ENCODE results near the gene CPT1C. TPM values are rescaled to one million over a fixed set of nuclear protein-coding genes. Genes with fewer than 3 reads are reported as not detected.
A peak's percentile ranks its signal among the peaks of the same experiment; 100 is the strongest.

CPT1C gene
- total and polyA plus RNA-seq, 2 of the 8 experiments (the other 6 are each of a cell fraction or from before 2014, with no cell fraction given), result 79.6 to 91.8 TPM

DNA sequence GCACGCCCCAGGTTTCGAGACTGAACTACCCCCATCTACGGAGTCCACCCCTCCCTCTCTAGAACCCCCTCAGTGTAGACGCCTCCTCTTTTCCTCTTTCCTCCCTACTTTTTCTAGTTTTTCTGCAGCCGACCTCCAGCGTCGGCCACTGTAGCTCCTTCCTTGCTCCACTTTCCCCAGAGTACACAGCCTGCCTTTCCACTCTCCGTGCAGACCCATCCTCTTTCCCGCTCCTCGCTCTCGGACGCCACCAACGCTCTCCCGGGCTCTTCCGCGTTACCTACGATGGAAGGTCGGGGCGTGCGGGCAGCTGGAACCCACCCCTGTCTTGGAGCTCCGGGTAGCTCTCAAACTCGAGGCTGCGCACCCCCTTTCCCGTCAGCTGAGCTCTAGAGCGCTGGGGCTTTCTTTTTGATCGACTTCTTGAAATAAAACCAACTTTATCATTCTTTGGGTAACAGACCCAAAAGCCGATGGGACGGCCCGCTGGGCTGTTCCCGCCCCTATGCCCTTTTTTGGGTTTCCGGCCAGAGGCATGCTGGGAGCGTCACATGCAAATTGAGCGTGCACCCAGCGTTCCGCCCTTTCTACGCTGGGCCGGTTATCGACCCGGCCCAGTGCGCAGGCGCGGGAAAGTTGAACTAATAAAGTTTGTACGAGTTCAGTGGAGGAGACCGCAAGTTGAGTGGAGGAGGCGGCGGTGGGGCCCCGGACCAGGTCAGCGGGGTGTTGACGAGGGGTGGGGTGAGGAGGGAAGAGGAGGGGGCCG, 25.4 kb upstream of the CPT1C start, which contains the start of the genes BCL2L12 and IRF3:
TSS of gene BCL2L12 (plus strand) at position 583 of the 769 bp plus-strand sequence. CDS start 760 bp downstream, outside the sequence.
TSS of gene IRF3 (minus strand) at position 507 of the 769 bp plus-strand sequence. CDS start 1,019 bp downstream, outside the sequence.
- CTCF ChIA-PET (ENCODE audit: partially characterized antibody), result interaction anchor here (0.7 to 2.3 kb wide), 7 partner anchors 9 to 24 kb away, joined by 3 to 13 read pairs (median 6); partner anchors contain the start of gene ADM5
- TF ChIP-seq HDAC2 (IDR thresholded peaks at IDR 0.05; ENCODE audit: borderline replicate concordance in 1 of 2, low read depth in 2 of 2, low read length in 2 of 2) (no peak), BCL11A (IDR thresholded peaks at IDR 0.05; ENCODE audit: low read depth in 2 of 2, low read length in 2 of 2) (no peak), SP2 (IDR thresholded peaks at IDR 0.05; ENCODE audit: low read length) (no peak), ATF3 (IDR thresholded peaks at IDR 0.05; ENCODE audit: insufficient read depth, low read depth, low read length) (peak; percentile 55; the same call in 1 of the 2 replicates), SRF (IDR thresholded peaks at IDR 0.05; ENCODE audit: low read depth, low read length) (peak; percentile 100), TBP (IDR thresholded peaks at IDR 0.05; ENCODE audit: low read depth, low read length) (0 out of 2 replicates have a peak, but pooled peaks have one; percentile 13), RXRA (IDR thresholded peaks at IDR 0.05; ENCODE audit: insufficient read depth, low read depth, low read length) (no peak), CBX8 (IDR thresholded peaks at IDR 0.05; ENCODE audit: borderline replicate concordance, low read depth, low read length) (no peak), TEAD4 (IDR thresholded peaks at IDR 0.05; ENCODE audit: low read depth, low read length) (no peak), POLR2AphosphoS5 (IDR thresholded peaks at IDR 0.05; ENCODE audit: low read depth, low read length) (no peak)

More for the DNA sequence above, 25.4 kb upstream of the CPT1C start, which contains the start of the genes BCL2L12 and IRF3:
- no peak within 1 kb of the TSS for H3K23ac ChIP-seq (ENCODE audit: insufficient read length)
- H3K4ac ChIP-seq (replicated peaks; ENCODE audit: insufficient read length, low read depth, low read length), result no peak within 1 kb of the TSS
- no peaks in the 10 kb centered on the region for H3K27me3 ChIP-seq (replicated peaks in 1 of 4; ENCODE audit: control insufficient read depth in 3 of 4, extremely low read depth in 1 of 4, insufficient read depth in 3 of 4, low read length in 3 of 4)
- H2AK5ac ChIP-seq (ENCODE audit: low read depth, low read length), result peak within 1 kb of the TSS; percentile 66; the same call in 1 of the 2 replicates
- H2BK12ac ChIP-seq (ENCODE audit: low read depth, low read length), result peak within 1 kb of the TSS; percentile 43; the same call in 1 of the 2 replicates
- peaks cover 5 to 32% of the 10 kb centered on the region in 2 experiments; a peak in 2 of 4 replicates for H3K79me2 ChIP-seq (ENCODE audit: control insufficient read depth in 1 of 2, insufficient read depth in 2 of 2, low read length in 2 of 2)
- H3K4me3 ChIP-seq (ENCODE audit: extremely low read depth in 1 of 4, insufficient read depth in 2 of 4, low read depth in 3 of 4, low read length in 4 of 4), result peak within 1 kb of the TSS; percentile 89 to 98 (median 96)
- H4K91ac ChIP-seq (replicated peaks; ENCODE audit: insufficient read length, low read length), result peak within 1 kb of the TSS; percentile 54
- H2BK120ac ChIP-seq (replicated peaks; ENCODE audit: low read depth, low read length), result no peak within 1 kb of the TSS
- peak within 1 kb of the TSS; percentile 98; the same call in 1 of the 2 replicates for H2BK15ac ChIP-seq (ENCODE audit: low read length)
- whole genome bisulfite sequencing, 2 experiments (ENCODE audit: extremely low coverage in 1 of 2, insufficient coverage in 1 of 2, insufficient read length in 1 of 2, insufficient replicate concordance in 2 of 2, low coverage in 1 of 2, low lambda C conversion rate in 2 of 2, missing lambda C conversion rate in 1 of 2), result 1% methylated on average over 46 of the region's 50 CpGs; no CpG with 5 or more reads in 1 of the 2 experiments
- peak within 1 kb of the TSS; percentile 69; the same call in 1 of the 2 replicates for H4K8ac ChIP-seq (ENCODE audit: extremely low read depth, insufficient read depth, low read length)
- peak; percentile 60 for FAIRE-seq
- peaks cover 12 to 38% (median 25%) of the 10 kb centered on the region in 4 experiments; a peak in 7 of 8 replicates for H3K36me3 ChIP-seq (ENCODE audit: control insufficient read depth in 2 of 4, insufficient read depth in 4 of 4, low read length in 3 of 4)
- peak within 1 kb of the TSS; percentile 86 for H3K56ac ChIP-seq (replicated peaks; ENCODE audit: insufficient read length, low read depth, low read length)
- H3K27ac ChIP-seq (ENCODE audit: low read depth, low read length), result peak within 1 kb of the TSS; percentile 72
- H3K23me2 ChIP-seq (ENCODE audit: low read depth, low read length), result peaks cover 15% of the 10 kb centered on the region
- POLR2A ChIA-PET (ENCODE audit: partially characterized antibody), result interaction anchor here (1.0 to 18.0 kb wide), 11 partner anchors 8 to 173 kb away, joined by 3 to 275 read pairs (median 10); partner anchors contain the start of genes ADM5, CPT1C, NOSIP and PRMT1
- H4K20me1 ChIP-seq (replicated peaks in 1 of 2; ENCODE audit: control insufficient read depth in 1 of 2, insufficient read depth in 2 of 2, low read length in 2 of 2), result peaks cover 6 to 9% of the 10 kb centered on the region in 2 experiments
- peak; percentile 86 to 98 for DNase-seq (ENCODE audit: low read depth in 1 of 2, low spot score in 2 of 2)
- peak within 1 kb of the TSS; percentile 86 for H2BK5ac ChIP-seq (ENCODE audit: low read depth, low read length)
- H3K4me1 ChIP-seq (replicated peaks in 1 of 4; ENCODE audit: control insufficient read depth in 3 of 4, insufficient read depth in 4 of 4, low read length in 3 of 4), result peaks cover 0 to 7% (median 2%) of the 10 kb centered on the region in 4 experiments; a peak in 4 of 7 replicates
- 0 out of 2 replicates have a peak within 1 kb of the TSS, but pooled peaks have one; percentile 31 for H2AFZ ChIP-seq (ENCODE audit: low read length)
- peaks cover 5% of the 10 kb centered on the region for H3K79me1 ChIP-seq (ENCODE audit: low read depth, low read length)
- peak within 1 kb of the TSS; percentile 90 for H4K5ac ChIP-seq (ENCODE audit: insufficient read length, low read depth, low read length)
- peak within 1 kb of the TSS; percentile 58 to 92 (median 80) for H3K9ac ChIP-seq (replicated peaks in 1 of 4; ENCODE audit: extremely low read depth in 1 of 4, low read depth in 3 of 4, low read length in 3 of 4)
- no peak within 1 kb of the TSS for H3K14ac ChIP-seq (ENCODE audit: insufficient read length)
- peaks cover 1 to 2% of the 10 kb centered on the region in 2 experiments for H3K9me3 ChIP-seq (ENCODE audit: insufficient read depth in 2 of 2, low read depth in 1 of 2, low read length in 1 of 2)
- no peak within 1 kb of the TSS for H2BK20ac ChIP-seq (ENCODE audit: low read length)
- H3K18ac ChIP-seq (ENCODE audit: extremely low read depth, low read length), result peak within 1 kb of the TSS; percentile 96
- peak within 1 kb of the TSS; percentile 85 to 89 for H3K4me2 ChIP-seq (ENCODE audit: insufficient read depth in 1 of 2, low read depth in 2 of 2, low read length in 2 of 2)

Measured in H1 (cell line).